Measurements from ENCODE around the gene ZFAND5. TPM values are rescaled to one million over a fixed set of nuclear protein-coding genes. Genes with fewer than 3 reads are reported as not detected.
A peak's percentile ranks its signal among the peaks of the same experiment; 100 is the strongest.

The ZFAND5 gene
- total RNA-seq, 1 donor from 2014 or later: 162 TPM

DNA sequence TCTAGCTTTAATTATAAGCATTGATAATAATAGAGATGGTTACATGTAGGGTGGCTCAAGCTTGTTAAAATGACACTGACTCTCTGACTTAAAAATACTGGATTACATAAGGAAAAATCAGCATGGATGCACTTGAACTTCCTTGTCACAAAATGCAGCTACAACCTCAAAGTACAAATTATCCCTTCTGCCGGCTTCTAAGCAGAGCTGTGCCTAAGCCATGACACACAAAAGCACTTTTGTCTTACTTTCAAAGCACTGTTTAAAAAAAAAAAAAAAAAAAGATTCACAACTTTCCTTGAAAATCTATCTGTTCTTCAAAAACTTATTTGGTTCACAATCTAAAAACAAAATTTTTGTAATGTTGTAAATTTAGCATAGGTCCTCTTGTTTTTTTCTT is 36.4 kb upstream of the ZFAND5 start:
- no peak for DNase-seq (ENCODE audit: low read depth)
- H3K36me3 ChIP-seq (ENCODE audit: control insufficient read depth, insufficient read depth, low read length): no peaks in the 10 kb centered on the region
- no peak overlapping the region for H3K4me3 ChIP-seq (ENCODE audit: low read depth, low read length)
- TF ChIP-seq, protein P1, sequence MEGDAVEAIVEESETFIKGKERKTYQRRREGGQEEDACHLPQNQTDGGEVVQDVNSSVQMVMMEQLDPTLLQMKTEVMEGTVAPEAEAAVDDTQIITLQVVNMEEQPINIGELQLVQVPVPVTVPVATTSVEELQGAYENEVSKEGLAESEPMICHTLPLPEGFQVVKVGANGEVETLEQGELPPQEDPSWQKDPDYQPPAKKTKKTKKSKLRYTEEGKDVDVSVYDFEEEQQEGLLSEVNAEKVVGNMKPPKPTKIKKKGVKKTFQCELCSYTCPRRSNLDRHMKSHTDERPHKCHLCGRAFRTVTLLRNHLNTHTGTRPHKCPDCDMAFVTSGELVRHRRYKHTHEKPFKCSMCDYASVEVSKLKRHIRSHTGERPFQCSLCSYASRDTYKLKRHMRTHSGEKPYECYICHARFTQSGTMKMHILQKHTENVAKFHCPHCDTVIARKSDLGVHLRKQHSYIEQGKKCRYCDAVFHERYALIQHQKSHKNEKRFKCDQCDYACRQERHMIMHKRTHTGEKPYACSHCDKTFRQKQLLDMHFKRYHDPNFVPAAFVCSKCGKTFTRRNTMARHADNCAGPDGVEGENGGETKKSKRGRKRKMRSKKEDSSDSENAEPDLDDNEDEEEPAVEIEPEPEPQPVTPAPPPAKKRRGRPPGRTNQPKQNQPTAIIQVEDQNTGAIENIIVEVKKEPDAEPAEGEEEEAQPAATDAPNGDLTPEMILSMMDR (IDR thresholded peaks at IDR 0.05; ENCODE audit: insufficient read depth, low read length, poor library complexity, severe bottlenecking): no peak
- H3K27me3 ChIP-seq (ENCODE audit: control insufficient read depth, insufficient read depth, low read length): no peaks in the 10 kb centered on the region

DNA sequence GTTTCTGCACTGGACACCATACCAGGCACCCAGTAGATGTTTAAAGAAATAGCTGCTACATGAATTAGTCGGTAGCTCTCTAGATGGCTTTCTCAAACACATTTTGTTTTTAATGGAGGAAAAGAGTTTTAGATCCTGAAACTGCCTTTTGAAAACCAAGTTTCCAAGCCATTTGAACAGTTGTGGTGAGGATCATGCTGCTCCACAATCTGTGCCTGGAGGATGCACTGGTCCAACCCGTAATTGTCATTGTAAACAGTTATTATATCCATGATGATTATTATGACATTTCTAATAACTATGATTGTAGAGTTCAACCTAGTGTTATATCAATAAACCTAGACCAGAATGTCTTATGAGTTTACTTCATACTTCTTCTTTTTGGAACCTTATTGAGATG is 35.9 kb upstream of the ZFAND5 start:
- Histone ChIP-seq H3K4me3 (ENCODE audit: low read depth, low read length) (no peak overlapping the region), H3K36me3 (ENCODE audit: control insufficient read depth, insufficient read depth, low read length) (no peaks in the 10 kb centered on the region), H3K27me3 (ENCODE audit: control insufficient read depth, insufficient read depth, low read length) (no peaks in the 10 kb centered on the region)
- TF ChIP-seq, protein P1 (IDR thresholded peaks at IDR 0.05; ENCODE audit: insufficient read depth, low read length, poor library complexity, severe bottlenecking): no peak
- no peak for DNase-seq (ENCODE audit: low read depth)

DNA sequence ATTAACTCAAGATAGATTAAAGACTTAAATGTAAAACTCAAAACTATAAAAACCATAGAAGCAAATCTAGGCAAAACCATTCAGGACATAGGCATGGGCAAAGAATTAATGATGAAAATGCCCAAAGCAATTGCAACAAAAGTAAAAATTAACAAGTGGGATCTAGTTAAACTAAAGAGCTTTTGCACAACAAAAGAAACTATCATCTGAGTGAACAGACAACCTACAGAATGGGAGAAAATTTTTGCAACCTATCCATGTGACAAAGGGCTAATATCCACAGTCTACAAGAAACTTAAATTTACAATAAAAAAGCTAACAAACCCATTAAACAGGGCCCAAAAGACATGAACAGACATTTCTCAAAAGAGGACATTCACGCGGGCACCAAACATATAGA is 34.4 kb upstream of the ZFAND5 start:
- Histone ChIP-seq H3K4me3 (ENCODE audit: low read depth, low read length) (no peak overlapping the region), H3K36me3 (ENCODE audit: control insufficient read depth, insufficient read depth, low read length) (no peaks in the 10 kb centered on the region), H3K27me3 (ENCODE audit: control insufficient read depth, insufficient read depth, low read length) (no peaks in the 10 kb centered on the region)
- DNase-seq (ENCODE audit: low read depth): no peak
- TF ChIP-seq, protein P1 (IDR thresholded peaks at IDR 0.05; ENCODE audit: insufficient read depth, low read length, poor library complexity, severe bottlenecking): no peak

DNA sequence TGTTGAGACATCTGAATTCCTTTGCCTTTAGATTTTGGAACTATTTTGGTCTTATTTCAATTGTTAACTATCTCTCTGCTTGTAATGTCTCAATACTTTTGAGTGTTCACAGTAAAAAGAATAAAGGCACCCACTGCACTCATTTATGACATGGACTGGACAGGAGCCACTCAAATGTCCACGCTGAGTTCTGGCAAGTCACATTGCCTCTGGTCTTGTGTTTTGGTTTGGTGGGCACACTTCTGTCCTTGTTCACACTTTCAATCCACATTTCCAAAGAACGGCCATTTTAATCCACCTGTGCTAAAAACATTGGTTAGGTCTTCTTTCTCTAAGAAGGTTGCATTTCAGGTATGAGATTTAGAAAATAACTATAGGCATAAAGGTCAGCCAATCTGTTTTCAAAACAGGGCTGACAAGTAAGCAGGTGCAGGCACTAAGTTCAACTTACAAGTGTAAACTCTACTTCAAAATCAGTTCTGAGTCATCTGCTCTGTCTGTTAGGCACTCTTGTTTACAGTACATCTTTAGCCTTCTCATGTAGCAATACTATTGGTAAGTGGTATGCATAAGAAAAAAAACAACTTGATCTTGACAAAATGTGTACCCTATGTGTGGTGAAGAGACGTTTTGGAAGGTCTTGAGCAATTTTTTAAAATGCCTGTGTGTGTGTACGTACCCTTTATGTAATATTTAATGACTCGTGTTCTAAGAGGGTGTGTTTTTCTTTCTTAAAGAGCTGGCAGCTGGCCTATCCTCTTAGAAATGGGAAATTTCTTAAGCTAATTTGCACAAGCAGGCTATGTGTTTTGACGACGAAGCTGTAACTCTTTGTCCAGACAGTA is 31.5 kb upstream of the ZFAND5 start:
- H3K27me3 ChIP-seq (ENCODE audit: control insufficient read depth, insufficient read depth, low read length): no peaks in the 10 kb centered on the region
- DNase-seq (ENCODE audit: low read depth): peak; percentile 31
- TF ChIP-seq, protein P1 (IDR thresholded peaks at IDR 0.05; ENCODE audit: insufficient read depth, low read length, poor library complexity, severe bottlenecking): no peak
- H3K4me3 ChIP-seq (ENCODE audit: low read depth, low read length): no peak overlapping the region
- no peaks in the 10 kb centered on the region for H3K36me3 ChIP-seq (ENCODE audit: control insufficient read depth, insufficient read depth, low read length)

DNA sequence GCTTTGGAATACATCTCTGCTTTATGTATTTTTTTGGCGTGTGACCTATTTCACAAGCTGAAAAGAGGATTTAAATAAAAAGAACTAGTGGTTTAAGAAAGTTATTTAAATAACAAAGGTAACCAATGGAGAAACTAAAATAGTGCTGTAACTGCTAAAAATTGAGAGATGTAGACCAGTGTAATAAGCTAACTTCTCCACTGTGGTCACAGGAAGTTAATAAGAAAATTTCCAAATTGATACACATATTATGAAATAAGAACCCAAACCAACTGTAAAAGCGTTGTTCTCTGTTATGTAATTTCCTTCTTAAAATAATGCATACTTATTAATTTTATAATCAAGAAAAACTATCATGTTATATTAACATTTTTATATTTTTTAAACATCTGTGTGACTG is 29.1 kb upstream of the ZFAND5 start:
- no peaks in the 10 kb centered on the region for H3K27me3 ChIP-seq (ENCODE audit: control insufficient read depth, insufficient read depth, low read length)
- DNase-seq (ENCODE audit: low read depth): no peak
- no peak overlapping the region for H3K4me3 ChIP-seq (ENCODE audit: low read depth, low read length)
- TF ChIP-seq, protein P1 (IDR thresholded peaks at IDR 0.05; ENCODE audit: insufficient read depth, low read length, poor library complexity, severe bottlenecking): no peak
- no peaks in the 10 kb centered on the region for H3K36me3 ChIP-seq (ENCODE audit: control insufficient read depth, insufficient read depth, low read length)

DNA sequence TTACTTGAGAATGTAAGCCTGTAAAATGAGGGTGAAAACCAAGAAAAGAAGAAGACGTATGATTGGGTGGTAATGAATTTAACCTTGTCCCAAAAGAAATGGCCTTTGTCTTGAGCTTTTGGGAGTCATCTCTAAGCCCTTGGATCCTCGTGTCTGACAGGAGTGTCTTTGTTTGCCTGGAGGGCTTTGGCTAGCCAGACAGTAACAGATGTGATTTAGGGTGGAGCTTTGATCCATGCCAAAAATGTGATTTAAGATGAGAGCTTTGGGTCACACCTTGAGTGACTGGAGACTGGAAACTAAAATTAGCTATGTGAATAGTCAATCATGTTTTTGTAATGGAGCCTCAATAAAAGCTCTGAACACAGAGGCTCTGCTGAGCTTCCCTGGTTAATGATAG is 25.9 kb upstream of the ZFAND5 start:
- no peak overlapping the region for H3K4me3 ChIP-seq (ENCODE audit: low read depth, low read length)
- no peaks in the 10 kb centered on the region for H3K36me3 ChIP-seq (ENCODE audit: control insufficient read depth, insufficient read depth, low read length)
- no peak for DNase-seq (ENCODE audit: low read depth)
- H3K27me3 ChIP-seq (ENCODE audit: control insufficient read depth, insufficient read depth, low read length): no peaks in the 10 kb centered on the region
- TF ChIP-seq, protein P1 (IDR thresholded peaks at IDR 0.05; ENCODE audit: insufficient read depth, low read length, poor library complexity, severe bottlenecking): no peak

Data from kidney epithelial cell (primary cell).